Kidney epithelial cell (primary cell): Measurements from ENCODE around the gene UPK3B. TPM values are rescaled to one million over a fixed set of nuclear protein-coding genes. Genes with fewer than 3 reads are reported as not detected.
"Not testable (repeated sequence)": the region's sequence is repeated elsewhere in the genome, so short reads cannot be mapped to it uniquely, and the experiment has no call there.

Experiments used
- DNase-seq: peaks from one replicate; pipeline ENCODE4 v3.0.0-alpha.2; 2010; ENCODE audit warnings: low read depth
- H3K27me3 ChIP-seq: 2 replicates; pipeline ENCODE4 v1.6.0; 2011; ENCODE audit warnings: low read length; ENCODE audit not compliant: control insufficient read depth, insufficient read depth
- H3K36me3 ChIP-seq: 2 replicates; pipeline ENCODE4 v1.5.1; 2011; ENCODE audit warnings: low read length; ENCODE audit not compliant: control insufficient read depth, insufficient read depth
- H3K4me3 ChIP-seq: 2 replicates; pipeline ENCODE4 v1.5.1; 2011; ENCODE audit warnings: low read depth, mild to moderate bottlenecking, control low read depth, low read length
- total RNA-seq: library from RNA; depleted of rRNA; stranded (reverse); fragments of >200 nt; gene quantifications from 2 replicates; pipeline ENCODE4 v1.2.3, GENCODE V29; 2015

The UPK3B gene
- total RNA-seq, 1 donor from 2014 or later, result not detected

- not testable (repeated sequence) for DNase-seq, H3K27me3 ChIP-seq, H3K36me3 ChIP-seq
- peak overlapping the region; percentile 75 for H3K4me3 ChIP-seq
Measured at GRCh38 chr7:76549855-76550248, 39.5 kb downstream of the UPK3B start.

DNA sequence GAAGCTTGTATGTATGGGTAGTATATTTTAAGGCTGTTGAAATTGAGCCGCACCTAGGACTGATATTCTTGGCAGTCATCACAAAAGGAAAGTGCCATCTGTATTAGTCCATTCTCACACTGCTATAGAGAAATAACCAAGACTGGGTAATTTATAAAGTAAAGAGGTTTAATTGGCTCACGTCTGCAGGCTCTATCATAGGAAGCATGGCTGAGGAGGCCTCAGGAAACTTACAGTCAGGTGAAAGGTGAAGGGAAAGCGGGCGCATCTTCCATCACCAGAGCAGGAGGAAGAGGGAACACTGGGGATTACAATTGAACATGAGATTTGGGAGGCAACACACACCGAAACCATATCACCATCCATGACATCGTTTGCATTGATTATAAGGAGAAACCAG, 41.6 kb downstream of the UPK3B start:
- H3K27me3 ChIP-seq, H3K36me3 ChIP-seq, DNase-seq, H3K4me3 ChIP-seq: not testable (repeated sequence)

DNA sequence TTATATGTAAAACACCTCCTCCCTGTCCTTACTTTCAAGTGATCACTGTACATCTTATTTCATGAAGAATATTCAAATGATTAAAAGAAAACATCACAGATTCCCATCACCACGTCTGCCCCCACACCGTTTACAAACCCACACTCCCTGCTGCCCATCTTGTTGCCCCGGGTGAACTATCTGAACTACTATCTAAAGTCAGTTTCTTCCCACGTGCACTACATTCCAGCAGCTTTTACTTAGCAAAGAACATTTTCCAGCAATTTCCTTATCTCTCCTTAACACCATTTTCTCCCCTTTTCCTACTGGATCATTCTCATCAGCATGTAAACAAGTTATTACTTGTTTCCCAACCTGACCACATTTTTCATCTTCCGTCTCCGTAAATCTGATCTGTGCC, 49.3 kb downstream of the UPK3B start:
- H3K4me3 ChIP-seq, H3K27me3 ChIP-seq, DNase-seq, H3K36me3 ChIP-seq: not testable (repeated sequence)

- not testable (repeated sequence) for H3K4me3 ChIP-seq, H3K27me3 ChIP-seq, DNase-seq, H3K36me3 ChIP-seq
Measured at GRCh38 chr7:76560157-76560556, 49.8 kb downstream of the UPK3B start.

DNA sequence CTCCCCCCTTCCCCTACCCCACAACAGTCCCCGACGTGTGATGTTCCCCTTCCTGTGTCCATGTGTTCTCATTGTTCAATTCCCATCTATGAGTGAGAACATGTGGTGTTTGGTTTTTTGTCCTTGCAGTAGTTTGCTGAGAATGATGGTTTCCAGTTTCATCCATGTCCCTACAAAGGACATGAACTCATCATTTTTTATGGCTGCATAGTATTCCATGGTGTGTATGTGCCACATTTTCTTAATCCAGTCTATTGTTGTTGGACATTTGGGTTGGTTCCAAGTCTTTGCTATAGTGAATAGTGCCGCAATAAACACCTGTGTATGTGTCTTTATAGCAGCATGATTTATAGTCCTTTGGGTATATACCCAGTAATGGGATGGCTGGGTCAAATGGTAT, 51.0 kb downstream of the UPK3B start:
- not testable (repeated sequence) for H3K4me3 ChIP-seq, DNase-seq, H3K36me3 ChIP-seq, H3K27me3 ChIP-seq

GRCh38 chr7:76565001-76565400, 54.6 kb downstream of the UPK3B start:
- H3K36me3 ChIP-seq, H3K4me3 ChIP-seq, H3K27me3 ChIP-seq, DNase-seq: not testable (repeated sequence)

Other genes with a start within 250 kb of the UPK3B start
- 138 and 214 TPM in 2 replicates for gene HSPB1, start 207.9 kb upstream of the UPK3B start, total RNA-seq
- gene YWHAG, start 151.6 kb upstream of the UPK3B start, total RNA-seq, result 114 and 115 TPM in 2 replicates
- 5.4 and 6.4 TPM in 2 replicates for gene SSC4D, start 100.9 kb upstream of the UPK3B start, total RNA-seq
- gene ZP3, start 85.6 kb upstream of the UPK3B start, total RNA-seq, result 6.0 and 8.6 TPM in 2 replicates
- 17.9 and 26.6 TPM in 2 replicates for gene DTX2, start 48.8 kb upstream of the UPK3B start, total RNA-seq
- gene SPDYE16, start 32.7 kb downstream of the UPK3B start, total RNA-seq, result not detected in 2 replicates
- gene POMZP3, start 116.7 kb downstream of the UPK3B start, total RNA-seq, result 0.79 and 2.2 TPM in 2 replicates